OCI-LY7 (cell line): Measurements from ENCODE around the gene ADAMTSL4. TPM values are rescaled to one million over a fixed set of nuclear protein-coding genes. Genes with fewer than 3 reads are reported as not detected.

Source experiments
- BruUV-seq: library from RNA; stranded (reverse); fragments of 400-500 nt; replicated peaks from 2 replicates; lab custom pipeline; 2021; lab: Mats Ljungman, UMichigan
- CTCF ChIA-PET: fragments of 300-600 bp; sonication (Branson Sonifier 250); formaldehyde crosslinking; loops from one replicate; lab custom pipeline; 2022; ENCODE audit warnings: antibody characterized with exemption; ENCODE audit not compliant: unreplicated experiment; lab: Charles Lee
- POLR2A ChIA-PET: fragments of 300-600 bp; sonication (Branson Sonifier 250); formaldehyde crosslinking; loops from one replicate; lab custom pipeline; 2022; ENCODE audit warnings: antibody characterized with exemption; lab: Charles Lee
- DNase-seq: peaks from one replicate; pipeline ENCODE4 v3.0.0-alpha.2; 2015; ENCODE audit warnings: low spot score
- H2AFZ ChIP-seq: fragments of 200-600 bp; sonication (generic), shearing (Covaris generic); 2 replicates; pipeline ENCODE4 v1.6.1; 2014; ENCODE audit warnings: mild to moderate bottlenecking, antibody characterized with exemption, low read length, moderate library complexity
- H3K27ac ChIP-seq: fragments of 200-600 bp; sonication (generic); 2 replicates; pipeline ENCODE4 v1.5.1; 2014; ENCODE audit warnings: mixed run types, low read depth, mild to moderate bottlenecking, moderate library complexity, low read length, inconsistent platforms; ENCODE audit not compliant: poor library complexity, severe bottlenecking
- H3K36me3 ChIP-seq: fragments of 200-600 bp; sonication (generic); 2 replicates; pipeline ENCODE4 v1.6.1; 2014; ENCODE audit warnings: mild to moderate bottlenecking, antibody characterized with exemption, low read length, moderate library complexity, mixed read lengths; ENCODE audit not compliant: insufficient read depth
- H3K4me1 ChIP-seq: fragments of 200-600 bp; sonication (generic); 2 replicates; pipeline ENCODE4 v1.5.1; 2014; ENCODE audit warnings: mild to moderate bottlenecking, low read length; ENCODE audit not compliant: insufficient read depth, poor library complexity, severe bottlenecking
- H3K4me2 ChIP-seq: fragments of 200-600 bp; sonication (generic); 2 replicates; pipeline ENCODE4 v1.6.1; 2014; ENCODE audit warnings: mild to moderate bottlenecking, low read length
- H3K4me3 ChIP-seq: fragments of 200-600 bp; sonication (generic); 2 replicates; pipeline ENCODE4 v1.5.1; 2014; ENCODE audit warnings: mild to moderate bottlenecking, low read depth, low read length; ENCODE audit not compliant: poor library complexity, severe bottlenecking
- H3K79me2 ChIP-seq: fragments of 200-600 bp; sonication (generic); 2 replicates; pipeline ENCODE4 v1.6.1; 2016; ENCODE audit warnings: low read depth, mild to moderate bottlenecking, low read length, moderate library complexity, mixed read lengths; ENCODE audit not compliant: insufficient read depth
- H3K9me2 ChIP-seq: fragments of 200-600 bp; sonication (generic); 2 replicates; pipeline ENCODE4 v1.6.1; 2016; ENCODE audit warnings: mild to moderate bottlenecking, low read length, mixed read lengths; ENCODE audit not compliant: insufficient read depth
- H3K9me3 ChIP-seq: fragments of 200-600 bp; sonication (generic); 2 replicates; pipeline ENCODE4 v1.6.1; 2014; ENCODE audit warnings: mild to moderate bottlenecking, mixed run types, low read length, mixed read lengths
- H4K20me1 ChIP-seq: fragments of 200-600 bp; sonication (generic); 2 replicates; pipeline ENCODE4 v1.6.1; 2014; ENCODE audit warnings: mild to moderate bottlenecking, antibody characterized with exemption, low read length, moderate library complexity, mixed read lengths; ENCODE audit not compliant: insufficient read depth
- CTCF ChIP-seq: fragments of 200-600 bp; sonication (generic); conservative IDR thresholded peaks from 2 replicates; pipeline ENCODE4 v1.5.1; 2014; ENCODE audit warnings: mild to moderate bottlenecking, antibody characterized with exemption, low read length, moderate library complexity, mixed read lengths
- EZH2phosphoT487 ChIP-seq: fragments of 200-600 bp; sonication (generic); IDR thresholded peaks from 2 replicates; pipeline ENCODE4 v1.6.1; 2018; ENCODE audit warnings: low read depth, borderline replicate concordance, mild to moderate bottlenecking, mixed run types, antibody characterized with exemption, low read length, moderate library complexity, mixed read lengths
- intact Hi-C: fragments of 100-400 bp; cut with micrococcal nuclease; formaldehyde crosslinking; loops from one replicate; pipeline ENCODE4 v1.10.0; 2022; ENCODE audit not compliant: unreplicated experiment
- total RNA-seq, 2 experiments: library from RNA; depleted of rRNA in 1 of 2; stranded (reverse); fragments of >200 nt in 1 of 2; shearing (Covaris generic) in 1 of 2; gene quantifications; 2 replicates each; pipeline ENCODE4 v1.2.3, GENCODE V29; 2014 to 2022

Gene ADAMTSL4
- total RNA-seq, 2 experiments from 2014 or later, result not detected

- no peak overlapping the region for H2AFZ ChIP-seq
- H3K9me3 ChIP-seq, result no peaks in the 10 kb centered on the region
Measured at GRCh38 chr1:150553392-150554085, 4.3 kb downstream of the ADAMTSL4 start.

GRCh38 chr1:150554086-150554452 is 4.9 kb downstream of the ADAMTSL4 start:
- intact Hi-C loops, result no loop called here
- CTCF ChIA-PET, result interaction anchor here (0.6 kb wide), 1 partner anchor 75 kb away, joined by 3 read pairs; the partner anchor contains the start of gene ENSA
- POLR2A ChIA-PET, result no interaction called here

More at GRCh38 chr1:150553392-150554085, 4.3 kb downstream of the ADAMTSL4 start:
- BruUV-seq, result no TSS peak
- peaks cover 7% of the 10 kb centered on the region for H3K4me1 ChIP-seq
- H3K9me2 ChIP-seq, result no peaks in the 10 kb centered on the region
- intact Hi-C loops, result no loop called here
- no peaks in the 10 kb centered on the region for H3K36me3 ChIP-seq
- H3K27ac ChIP-seq, result no peak overlapping the region
- H3K4me2 ChIP-seq, result no peak overlapping the region
- no peaks in the 10 kb centered on the region for H4K20me1 ChIP-seq
- TF ChIP-seq CTCF (no peak), EZH2phosphoT487 (no peak)
- ChIA-PET CTCF (interaction anchor here (0.6 kb wide), 1 partner anchor 76 kb away, joined by 3 read pairs; the partner anchor contains the start of gene ENSA), POLR2A (no interaction called here)
- DNase-seq, result no peak
- H3K4me3 ChIP-seq, result no peak overlapping the region
- H3K79me2 ChIP-seq, result no peaks in the 10 kb centered on the region

More at GRCh38 chr1:150554086-150554452, 4.9 kb downstream of the ADAMTSL4 start:
- H3K4me3 ChIP-seq, result no peak overlapping the region
- H3K9me3 ChIP-seq, result no peaks in the 10 kb centered on the region
- no peaks in the 10 kb centered on the region for H3K79me2 ChIP-seq
- no TSS peak for BruUV-seq
- no peak for TF ChIP-seq CTCF
- TF ChIP-seq EZH2phosphoT487, result no peak
- H3K27ac ChIP-seq, result no peak overlapping the region
- DNase-seq, result no peak
- peaks cover 3% of the 10 kb centered on the region for H3K4me1 ChIP-seq
- no peaks in the 10 kb centered on the region for H3K9me2 ChIP-seq
- no peaks in the 10 kb centered on the region for H4K20me1 ChIP-seq
- no peaks in the 10 kb centered on the region for H3K36me3 ChIP-seq
- no peak overlapping the region for H3K4me2 ChIP-seq
- no peak overlapping the region for H2AFZ ChIP-seq
